Endothelial cell of umbilical vein (primary cell): ENCODE results near the gene MVP.

Source experiments
- EZH2 ChIP-seq: IDR thresholded peaks from 2 replicates; pipeline ENCODE4 v1.6.1; 2012; ENCODE audit warnings: borderline replicate concordance, low read depth, mild to moderate bottlenecking, moderate library complexity, low read length, inconsistent platforms; ENCODE audit not compliant: severe bottlenecking
- FOS ChIP-seq: IDR thresholded peaks from 2 replicates; pipeline ENCODE4 v1.6.1; 2011; ENCODE audit warnings: mild to moderate bottlenecking, low read length, moderate library complexity, borderline replicate concordance; ENCODE audit not compliant: insufficient read depth
- GATA2 ChIP-seq: IDR thresholded peaks from 2 replicates; pipeline ENCODE4 v1.7.0; 2011; ENCODE audit warnings: low read depth, mild to moderate bottlenecking, moderate library complexity, mixed read lengths, low read length; ENCODE audit not compliant: insufficient read length, insufficient read depth
- JUN ChIP-seq: IDR thresholded peaks from 2 replicates; pipeline ENCODE4 v1.6.1; 2011; ENCODE audit warnings: borderline replicate concordance, low read depth; ENCODE audit not compliant: insufficient read length, insufficient read depth
- POLR2A ChIP-seq: IDR thresholded peaks from 2 replicates; pipeline ENCODE4 v1.6.1; 2012; ENCODE audit warnings: low read depth, mild to moderate bottlenecking, control low read depth, low read length
- POLR2AphosphoS5 ChIP-seq: IDR thresholded peaks from 2 replicates; pipeline ENCODE4 v1.6.1; 2012; ENCODE audit warnings: low read depth, mild to moderate bottlenecking, control low read depth, low read length, moderate library complexity; ENCODE audit not compliant: insufficient read depth
- TF ChIP-seq, protein P1 (sequence below), 2 donors: IDR thresholded peaks; 1 replicate in 1 of 2; 2 replicates in 1 of 2; pipeline ENCODE4 v1.5.1; 2011; ENCODE audit warnings: low read length in 2 of 2, mild to moderate bottlenecking in 2 of 2, moderate library complexity in 2 of 2, control low read depth in 1 of 2, inconsistent platforms in 1 of 2, low read depth in 1 of 2; ENCODE audit not compliant: insufficient read depth in 1 of 2; ENCODE audit errors: extremely low read depth in 1 of 2

DNA sequence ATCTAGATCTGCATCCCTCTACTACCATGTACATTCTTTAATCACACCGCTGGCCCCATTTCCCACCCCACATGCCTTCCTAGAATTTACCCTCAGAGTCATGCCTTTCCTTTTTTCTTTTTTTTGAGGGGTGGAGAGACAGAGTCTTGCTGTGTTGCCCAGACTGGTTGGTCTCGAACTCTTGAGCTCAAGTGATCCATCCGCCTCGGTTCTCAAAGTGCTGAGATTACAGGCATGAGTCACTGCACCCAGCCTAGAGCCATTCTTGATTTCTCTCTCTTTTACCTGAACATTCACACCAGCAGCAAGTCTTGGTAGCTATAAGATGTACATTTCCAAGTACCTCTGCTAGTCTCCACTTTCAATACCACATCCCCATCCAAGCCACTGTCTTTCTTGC is 2.2 kb upstream of the MVP start:
- TF ChIP-seq, protein P1, sequence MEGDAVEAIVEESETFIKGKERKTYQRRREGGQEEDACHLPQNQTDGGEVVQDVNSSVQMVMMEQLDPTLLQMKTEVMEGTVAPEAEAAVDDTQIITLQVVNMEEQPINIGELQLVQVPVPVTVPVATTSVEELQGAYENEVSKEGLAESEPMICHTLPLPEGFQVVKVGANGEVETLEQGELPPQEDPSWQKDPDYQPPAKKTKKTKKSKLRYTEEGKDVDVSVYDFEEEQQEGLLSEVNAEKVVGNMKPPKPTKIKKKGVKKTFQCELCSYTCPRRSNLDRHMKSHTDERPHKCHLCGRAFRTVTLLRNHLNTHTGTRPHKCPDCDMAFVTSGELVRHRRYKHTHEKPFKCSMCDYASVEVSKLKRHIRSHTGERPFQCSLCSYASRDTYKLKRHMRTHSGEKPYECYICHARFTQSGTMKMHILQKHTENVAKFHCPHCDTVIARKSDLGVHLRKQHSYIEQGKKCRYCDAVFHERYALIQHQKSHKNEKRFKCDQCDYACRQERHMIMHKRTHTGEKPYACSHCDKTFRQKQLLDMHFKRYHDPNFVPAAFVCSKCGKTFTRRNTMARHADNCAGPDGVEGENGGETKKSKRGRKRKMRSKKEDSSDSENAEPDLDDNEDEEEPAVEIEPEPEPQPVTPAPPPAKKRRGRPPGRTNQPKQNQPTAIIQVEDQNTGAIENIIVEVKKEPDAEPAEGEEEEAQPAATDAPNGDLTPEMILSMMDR (IDR thresholded peaks at IDR 0.05; ENCODE audit: extremely low read depth in 1 of 2, insufficient read depth in 1 of 2, low read depth in 1 of 2, low read length in 2 of 2), result no peak
- TF ChIP-seq EZH2 (no peak), FOS (no peak), POLR2A (no peak), POLR2AphosphoS5 (no peak), JUN (no peak), GATA2 (no peak)
